Body of pancreas (tissue), 4 donors: ENCODE measurements around the gene DDIAS. TPM values are rescaled to one million over a fixed set of nuclear protein-coding genes. Genes with fewer than 3 reads are reported as not detected.

Source experiments
- ATAC-seq: fragments of 150-250 bp; one replicate; pipeline ENCODE4 v1.9.1; 2016
- DNase-seq, 4 donors: peaks; one replicate each; pipeline ENCODE4 v3.0.0-alpha.2; 2019
- H3K27ac ChIP-seq, 4 donors: fragments of 200-600 bp; sonication (generic); 1 replicate in 3 of 4; 2 replicates in 1 of 4; pipeline versions ENCODE4 v1.5.1 to v1.6.1; 2016 to 2019; ENCODE audit warnings: mild to moderate bottlenecking in 1 of 4, mixed read lengths in 1 of 4, moderate library complexity in 1 of 4
- H3K27me3 ChIP-seq, 2 donors: fragments of 200-600 bp; sonication (generic); one replicate each; pipeline ENCODE4 v1.6.0; 2016; ENCODE audit warnings: mild to moderate bottlenecking in 1 of 2
- H3K36me3 ChIP-seq, 2 donors: fragments of 200-600 bp; sonication (generic); replicated peaks in 1 of 2; 2 replicates each; pipeline ENCODE4 v1.5.1; 2016; ENCODE audit warnings: low read depth in 2 of 2; ENCODE audit not compliant: insufficient read depth in 1 of 2
- H3K4me1 ChIP-seq: fragments of 200-600 bp; sonication (generic); one replicate; pipeline ENCODE4 v1.6.0; 2016
- H3K4me3 ChIP-seq, 2 donors: fragments of 200-600 bp; sonication (generic); 1 replicate in 1 of 2; 2 replicates in 1 of 2; pipeline ENCODE4 v1.5.1; 2016 to 2019
- H3K9me3 ChIP-seq, 3 donors: fragments of 200-600 bp; sonication (generic); 1 replicate in 2 of 3; 2 replicates in 1 of 3; pipeline ENCODE4 v1.5.1; 2016
- CTCF ChIP-seq, 7 experiments: fragments of 450-650 bp in 4 of 7; fragments of 200-600 bp in 3 of 7; sonication (generic) in 3 of 7; IDR thresholded peaks; one replicate each; pipeline ENCODE4 v1.5.1; 2016 to 2019; ENCODE audit warnings: antibody characterized with exemption in 7 of 7
- POLR2A ChIP-seq, 3 donors: fragments of 450-650 bp; IDR thresholded peaks; one replicate each; pipeline ENCODE4 v1.6.1; 2016; ENCODE audit warnings: antibody characterized with exemption in 3 of 3, mild to moderate bottlenecking in 2 of 3
- WGBS, 2 donors: methylation state at CpG; one replicate each; pipeline ENCODE4 v1.1.5; 2017; 5-methylcytosine and 5-hydroxymethylcytosine counted together
- intact Hi-C: fragments of 100-400 bp; cut with DNase I; formaldehyde crosslinking; loops from one replicate; pipeline ENCODE4 v1.15.1; 2023
- total RNA-seq, 2 donors: library from RNA; depleted of rRNA; stranded (reverse); fragments of >200 nt; gene quantifications; one replicate each; pipeline ENCODE4 v1.1.0, GENCODE V29; 2016

The DDIAS gene
- total RNA-seq, 2 donors from 2014 or later, result not detected

- DNase-seq (no peak), ATAC-seq (no peak)
- H3K27me3 ChIP-seq, result no peaks in the 10 kb centered on the region
- H3K9me3 ChIP-seq, result no peaks in the 10 kb centered on the region
- H3K4me3 ChIP-seq, result no peak overlapping the region
- H3K27ac ChIP-seq, result no peak overlapping the region
- TF ChIP-seq POLR2A (IDR thresholded peaks at IDR 0.05), result no peak
- no peak for TF ChIP-seq CTCF (IDR thresholded peaks at IDR 0.05)
- intact Hi-C loops, result no loop called here
- H3K4me1 ChIP-seq, result no peaks in the 10 kb centered on the region
- no peaks in the 10 kb centered on the region for H3K36me3 ChIP-seq
- 76 to 81% methylated on average over 2 of the region's 2 CpGs for WGBS, 2 donors
Observed at GRCh38 chr11:82974851-82975250, 73.3 kb downstream of the DDIAS start.

- DNase-seq (no peak), ATAC-seq (no peak)
- Histone ChIP-seq H3K4me1 (no peaks in the 10 kb centered on the region), H3K9me3 (no peaks in the 10 kb centered on the region), H3K27ac (no peak overlapping the region), H3K4me3 (no peak overlapping the region), H3K36me3 (no peaks in the 10 kb centered on the region), H3K27me3 (no peaks in the 10 kb centered on the region)
- intact Hi-C loops, result no loop called here
- TF ChIP-seq CTCF (IDR thresholded peaks at IDR 0.05), result no peak
- TF ChIP-seq POLR2A (IDR thresholded peaks at IDR 0.05), result no peak
Observed at GRCh38 chr11:82975882-82976281, 74.3 kb downstream of the DDIAS start.

GRCh38 chr11:82976786-82977185 is 75.2 kb downstream of the DDIAS start:
- intact Hi-C loops, result no loop called here
- Histone ChIP-seq H3K27ac (no peak overlapping the region), H3K4me3 (no peak overlapping the region), H3K27me3 (no peaks in the 10 kb centered on the region), H3K4me1 (no peaks in the 10 kb centered on the region), H3K36me3 (peaks cover 0 to under 1% of the 10 kb centered on the region in 2 donors), H3K9me3 (no peaks in the 10 kb centered on the region)
- ATAC-seq (no peak), DNase-seq (no peak)
- TF ChIP-seq CTCF (IDR thresholded peaks at IDR 0.05) (no peak), POLR2A (IDR thresholded peaks at IDR 0.05) (no peak)

GRCh38 chr11:82978422-82979099 is 77.0 kb downstream of the DDIAS start:
- H3K36me3 ChIP-seq, result peaks cover 0 to 2% of the 10 kb centered on the region in 2 donors
- DNase-seq, result no peak
- no peaks in the 10 kb centered on the region for H3K27me3 ChIP-seq
- TF ChIP-seq CTCF (IDR thresholded peaks at IDR 0.05), result no peak
- no peak for TF ChIP-seq POLR2A (IDR thresholded peaks at IDR 0.05)
- H3K4me3 ChIP-seq, result no peak overlapping the region
- no peak overlapping the region for H3K27ac ChIP-seq
- H3K9me3 ChIP-seq, result no peaks in the 10 kb centered on the region
- no peaks in the 10 kb centered on the region for H3K4me1 ChIP-seq
- intact Hi-C loops, result no loop called here
- 81 to 86% methylated on average over 6 of the region's 6 CpGs for WGBS, 2 donors
- ATAC-seq, result no peak

- H3K4me3 ChIP-seq, result no peak overlapping the region
- no peak for TF ChIP-seq CTCF (IDR thresholded peaks at IDR 0.05)
- TF ChIP-seq POLR2A (IDR thresholded peaks at IDR 0.05), result no peak
- intact Hi-C loops, result no loop called here
Observed at GRCh38 chr11:82979824-82980223, 78.3 kb downstream of the DDIAS start.

More at GRCh38 chr11:82979824-82980223, 78.3 kb downstream of the DDIAS start:
- H3K36me3 ChIP-seq, result peaks cover 0 to 2% of the 10 kb centered on the region in 2 donors
- no peak for ATAC-seq
- no peaks in the 10 kb centered on the region for H3K27me3 ChIP-seq
- no peaks in the 10 kb centered on the region for H3K9me3 ChIP-seq
- DNase-seq, result no peak
- H3K4me1 ChIP-seq, result no peaks in the 10 kb centered on the region
- no peak overlapping the region for H3K27ac ChIP-seq
